CD8-positive, alpha-beta memory T cell (primary cell): ENCODE measurements around the gene ALDH16A1. TPM values are rescaled to one million over a fixed set of nuclear protein-coding genes. Genes with fewer than 3 reads are reported as not detected.

Experiments
- CTCF ChIA-PET: fragments of 350-600 bp; sonication (Branson Sonifier 250); formaldehyde crosslinking; loops from one replicate; lab custom pipeline; 2021; ENCODE audit warnings: antibody characterized with exemption; lab: Charles Lee
- POLR2A ChIA-PET: fragments of 350-600 bp; sonication (Branson Sonifier 250); formaldehyde crosslinking; loops from one replicate; lab custom pipeline; 2021; ENCODE audit warnings: antibody characterized with exemption; lab: Charles Lee
- DNase-seq, 5 donors: peaks; one replicate each; pipeline versions ENCODE4 v3.0.0 to v3.0.0-alpha.2; 2020 to 2022; ENCODE audit warnings: mixed read lengths in 1 of 5
- H3K27ac ChIP-seq: one replicate; pipeline ENCODE4 v1.7.0; 2013; ENCODE audit warnings: low read depth, mild to moderate bottlenecking, low read length, moderate library complexity
- H3K27me3 ChIP-seq: 2 replicates; pipeline ENCODE4 v1.7.0; 2013; ENCODE audit warnings: low read length, mild to moderate bottlenecking; ENCODE audit not compliant: insufficient read depth, poor library complexity, severe bottlenecking
- H3K36me3 ChIP-seq: 2 replicates; pipeline ENCODE4 v1.7.0; 2013; ENCODE audit warnings: mild to moderate bottlenecking, low read length, moderate library complexity; ENCODE audit not compliant: insufficient read depth
- H3K4me1 ChIP-seq: 2 replicates; pipeline ENCODE4 v1.7.0; 2013; ENCODE audit warnings: mild to moderate bottlenecking, low read length, moderate library complexity; ENCODE audit not compliant: insufficient read depth
- H3K4me3 ChIP-seq: 2 replicates; pipeline ENCODE4 v1.7.0; 2013; ENCODE audit warnings: mild to moderate bottlenecking, low read length
- H3K9me3 ChIP-seq: 2 replicates; pipeline ENCODE4 v1.7.0; 2013; ENCODE audit warnings: mild to moderate bottlenecking, low read length
- H3K27ac Mint-ChIP-seq, 8 donors: one replicate each; pipeline ENCODE4 v1.8.0; 2020 to 2021; ENCODE audit warnings: mixed read lengths in 8 of 8, mild to moderate bottlenecking in 6 of 8, inconsistent platforms in 3 of 8, moderate library complexity in 3 of 8
- H3K27me3 Mint-ChIP-seq, 2 donors: one replicate each; pipeline ENCODE4 v1.8.0; 2020 to 2021; ENCODE audit warnings: mixed read lengths in 2 of 2, mild to moderate bottlenecking in 1 of 2, moderate library complexity in 1 of 2
- H3K36me3 Mint-ChIP-seq, 3 donors: one replicate each; pipeline ENCODE4 v1.8.0; 2020 to 2021; ENCODE audit warnings: mixed read lengths in 3 of 3, inconsistent platforms in 1 of 3, mild to moderate bottlenecking in 1 of 3
- H3K4me1 Mint-ChIP-seq, 3 donors: one replicate each; pipeline ENCODE4 v1.8.0; 2020 to 2021; ENCODE audit warnings: mixed read lengths in 3 of 3, inconsistent platforms in 1 of 3, mild to moderate bottlenecking in 1 of 3
- H3K4me3 Mint-ChIP-seq, 7 donors: one replicate each; pipeline ENCODE4 v1.8.0; 2020 to 2021; ENCODE audit warnings: mixed read lengths in 7 of 7, mild to moderate bottlenecking in 6 of 7, moderate library complexity in 4 of 7, inconsistent platforms in 2 of 7
- H3K9me3 Mint-ChIP-seq, 5 donors: one replicate each; pipeline ENCODE4 v1.8.0; 2020 to 2022; ENCODE audit warnings: mixed read lengths in 5 of 5, mild to moderate bottlenecking in 3 of 5, moderate library complexity in 2 of 5, inconsistent platforms in 1 of 5
- polyA plus RNA-seq: library from polyadenylated mRNA; unstranded; fragments of 300-500 nt; fragmentation: Illumina TruSeq; gene quantifications from one replicate; pipeline ENCODE4 v1.2.3, GENCODE V29; 2021
- total RNA-seq, 2 experiments: library from RNA; stranded (reverse); gene quantifications; one replicate each; pipeline ENCODE4 v1.2.3, GENCODE V29; 2021

Gene ALDH16A1
- total and polyA plus RNA-seq, 3 experiments from 2014 or later, result 32.5 to 51.8 (median 46.7) TPM

DNA sequence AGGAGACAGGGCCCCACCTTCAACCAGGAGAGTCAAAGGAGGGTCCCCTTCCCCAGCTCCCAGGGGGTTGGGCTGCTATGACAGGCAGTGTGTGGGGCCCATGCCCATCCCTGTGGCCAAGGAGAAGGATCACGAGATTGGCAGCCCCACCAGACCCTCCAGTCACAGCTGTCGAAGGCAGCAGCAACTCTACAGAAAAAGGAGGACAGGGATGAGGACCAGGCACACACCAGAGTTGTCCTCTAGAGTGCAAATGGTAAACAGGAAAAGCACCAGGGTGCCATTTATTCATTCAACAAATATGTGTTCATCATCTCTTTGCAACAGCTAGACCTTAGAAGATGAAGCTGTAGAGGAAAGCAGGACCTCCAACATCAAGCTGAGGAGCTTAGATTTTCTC, 33.9 kb upstream of the ALDH16A1 start:
- no peak overlapping the region for H3K4me3 ChIP-seq
- H3K4me3 Mint-ChIP-seq, result no peak overlapping the region
- H3K36me3 Mint-ChIP-seq, result no peaks in the 10 kb centered on the region
- H3K27me3 ChIP-seq, result peaks cover 38% of the 10 kb centered on the region
- no peak overlapping the region for H3K27ac Mint-ChIP-seq
- H3K9me3 ChIP-seq, result no peaks in the 10 kb centered on the region
- CTCF ChIA-PET, result interaction anchor here (0.9 to 1.3 kb wide), 2 partner anchors 8 to 194 kb away, joined by 3 read pairs; no protein-coding TSS in a partner anchor
- no peak overlapping the region for H3K27ac ChIP-seq
- DNase-seq, result no peak
- H3K4me1 Mint-ChIP-seq, result peaks cover 23 to 36% (median 36%) of the 10 kb centered on the region in 3 donors
- POLR2A ChIA-PET, result no interaction called here
- H3K4me1 ChIP-seq, result peaks cover 33% of the 10 kb centered on the region
- no peaks in the 10 kb centered on the region for H3K36me3 ChIP-seq
- H3K9me3 Mint-ChIP-seq, result no peaks in the 10 kb centered on the region
- peaks cover 55 to 64% of the 10 kb centered on the region in 2 donors for H3K27me3 Mint-ChIP-seq

DNA sequence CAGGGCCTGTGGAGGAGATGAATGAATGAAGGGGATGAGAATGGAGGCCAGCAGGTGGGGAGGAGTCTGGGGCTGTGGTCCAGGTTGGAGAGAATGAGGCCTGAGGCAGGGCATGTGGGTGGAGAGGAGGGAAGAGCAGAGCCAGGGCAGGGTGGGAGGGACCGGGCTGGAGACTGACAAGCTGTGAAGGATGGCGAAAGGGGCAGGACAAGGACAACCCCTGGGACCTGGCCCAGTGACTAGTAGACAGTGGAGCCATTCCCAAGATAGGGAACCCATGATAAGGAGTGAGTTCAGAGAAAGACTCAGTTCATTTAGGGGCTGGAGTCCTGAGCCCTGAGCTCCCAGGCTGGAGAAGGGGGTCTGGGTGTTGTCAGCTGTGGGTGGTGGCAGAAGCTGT, 32.8 kb upstream of the ALDH16A1 start:
- no peaks in the 10 kb centered on the region for H3K9me3 Mint-ChIP-seq
- no peak for DNase-seq
- peak overlapping the region in 1 of 7 donors; percentile 78 for H3K4me3 Mint-ChIP-seq
- peaks cover 29 to 47% (median 38%) of the 10 kb centered on the region in 3 donors for H3K4me1 Mint-ChIP-seq
- Histone ChIP-seq H3K9me3 (no peaks in the 10 kb centered on the region), H3K27ac (no peak overlapping the region), H3K27me3 (peaks cover 48% of the 10 kb centered on the region), H3K36me3 (no peaks in the 10 kb centered on the region), H3K4me3 (no peak overlapping the region), H3K4me1 (peaks cover 34% of the 10 kb centered on the region)
- ChIA-PET CTCF (interaction anchor here (0.9 to 2.3 kb wide), 2 partner anchors 9 to 28 kb away, joined by 3 to 5 read pairs; no protein-coding TSS in a partner anchor), POLR2A (no interaction called here)
- peaks cover 63 to 72% of the 10 kb centered on the region in 2 donors for H3K27me3 Mint-ChIP-seq
- peak overlapping the region in 1 of 8 donors; percentile 4 for H3K27ac Mint-ChIP-seq
- no peaks in the 10 kb centered on the region for H3K36me3 Mint-ChIP-seq

DNA sequence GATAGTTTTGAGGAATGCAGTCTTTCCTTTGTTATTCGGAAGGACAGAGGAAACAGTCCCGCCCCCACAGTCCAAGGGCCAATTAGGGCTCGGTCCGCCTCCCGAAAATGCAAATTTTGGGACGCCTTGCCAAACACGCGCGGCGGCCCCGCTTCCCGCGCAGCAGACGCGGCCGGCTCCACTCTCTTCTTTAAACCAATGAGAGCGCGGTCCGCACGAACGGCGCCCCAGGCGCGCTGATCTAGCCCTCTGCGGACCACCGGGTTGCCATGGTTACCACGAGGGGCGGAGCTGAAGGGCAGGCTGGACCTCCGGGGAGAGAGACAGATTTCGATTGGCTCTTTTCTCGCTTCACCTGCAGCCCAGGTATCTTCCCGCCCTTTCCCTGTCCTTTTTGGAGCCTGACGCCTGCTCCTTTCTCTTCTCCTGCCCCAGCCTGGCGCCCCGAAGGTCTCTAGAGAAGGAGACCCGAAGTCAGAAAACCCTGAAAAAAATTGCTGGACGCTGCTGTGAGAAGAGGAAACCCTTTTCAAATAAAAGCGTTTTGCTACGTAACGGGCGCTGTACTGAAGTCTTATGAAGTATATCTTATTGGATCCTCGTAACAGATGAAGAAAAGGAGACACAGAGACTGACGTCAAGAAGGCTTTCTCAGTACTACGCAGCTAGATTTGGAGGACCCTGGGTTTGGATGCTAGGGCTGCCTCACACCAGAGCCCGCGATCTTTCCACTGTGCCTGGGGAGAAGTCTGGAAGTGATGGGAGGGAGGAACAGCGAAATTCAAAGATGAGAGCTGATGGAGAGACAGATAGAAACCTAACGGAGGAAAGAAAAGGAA, 31.8 kb upstream of the ALDH16A1 start:
- Histone ChIP-seq H3K9me3 (no peaks in the 10 kb centered on the region), H3K36me3 (no peaks in the 10 kb centered on the region), H3K4me3 (no peak overlapping the region), H3K27ac (no peak overlapping the region), H3K4me1 (peaks cover 40% of the 10 kb centered on the region), H3K27me3 (peaks cover 59% of the 10 kb centered on the region)
- peaks cover 37 to 57% (median 45%) of the 10 kb centered on the region in 3 donors for H3K4me1 Mint-ChIP-seq
- ChIA-PET POLR2A (no interaction called here), CTCF (interaction anchor here (0.9 to 2.3 kb wide), 2 partner anchors 29 to 49 kb away, joined by 3 to 5 read pairs; no protein-coding TSS in a partner anchor)
- peak overlapping the region in 6 of 8 donors; percentile 7 to 85 (median 30) for H3K27ac Mint-ChIP-seq
- no peaks in the 10 kb centered on the region for H3K9me3 Mint-ChIP-seq
- H3K36me3 Mint-ChIP-seq, result no peaks in the 10 kb centered on the region
- H3K27me3 Mint-ChIP-seq, result peaks cover 71 to 82% of the 10 kb centered on the region in 2 donors
- peak in 2 of 5 donors; percentile 17 to 32 for DNase-seq
- H3K4me3 Mint-ChIP-seq, result peak overlapping the region; percentile 10 to 61 (median 46)

DNA sequence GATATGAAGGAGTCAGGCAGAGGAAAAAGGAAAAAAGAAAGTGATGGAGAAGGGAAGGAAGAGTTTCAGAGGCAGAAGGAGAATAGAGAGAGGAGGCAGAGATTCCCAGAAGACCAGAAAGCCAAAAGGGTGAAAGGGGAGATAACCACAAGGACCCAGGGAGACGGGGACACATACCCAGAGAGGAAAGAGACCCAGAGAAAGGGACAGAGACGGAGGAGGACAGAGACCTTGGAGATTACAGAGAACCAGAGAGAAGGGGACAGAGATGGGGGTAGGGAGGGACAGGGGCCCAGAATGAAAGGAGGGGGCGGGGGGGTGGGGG, 31.2 kb upstream of the ALDH16A1 start:
- peak overlapping the region; percentile 9 to 61 (median 37) for H3K4me3 Mint-ChIP-seq
- peaks cover 65% of the 10 kb centered on the region for H3K27me3 ChIP-seq

GRCh38 chr19:49422407-49423070, 30.5 kb upstream of the ALDH16A1 start:
- H3K27me3 Mint-ChIP-seq, result peaks cover 79 to 88% of the 10 kb centered on the region in 2 donors
- POLR2A ChIA-PET, result no interaction called here
- CTCF ChIA-PET, result interaction anchor here (0.9 kb wide), 1 partner anchor 48 kb away, joined by 3 read pairs; no protein-coding TSS in a partner anchor
- H3K4me1 Mint-ChIP-seq, result peaks cover 47 to 69% (median 52%) of the 10 kb centered on the region in 3 donors
- Histone ChIP-seq H3K27ac (no peak overlapping the region), H3K4me1 (peaks cover 42% of the 10 kb centered on the region), H3K27me3 (peaks cover 70% of the 10 kb centered on the region), H3K9me3 (no peaks in the 10 kb centered on the region), H3K36me3 (no peaks in the 10 kb centered on the region), H3K4me3 (peak overlapping the region; percentile 53)
- no peaks in the 10 kb centered on the region for H3K9me3 Mint-ChIP-seq
- peak overlapping the region in 3 of 8 donors; percentile 52 to 83 (median 80) for H3K27ac Mint-ChIP-seq
- peak; percentile 27 to 63 (median 41) for DNase-seq
- H3K4me3 Mint-ChIP-seq, result peak overlapping the region; percentile 19 to 86 (median 75)
- H3K36me3 Mint-ChIP-seq, result no peaks in the 10 kb centered on the region

More for the DNA sequence above, 31.2 kb upstream of the ALDH16A1 start:
- H3K9me3 ChIP-seq, result no peaks in the 10 kb centered on the region
- H3K9me3 Mint-ChIP-seq, result no peaks in the 10 kb centered on the region
- ChIA-PET CTCF (interaction anchor here (0.9 to 2.3 kb wide), 2 partner anchors 30 to 48 kb away, joined by 3 to 5 read pairs; no protein-coding TSS in a partner anchor), POLR2A (no interaction called here)
- no peak for DNase-seq
- H3K36me3 ChIP-seq, result no peaks in the 10 kb centered on the region
- peak overlapping the region in 4 of 8 donors; percentile 7 to 66 (median 30) for H3K27ac Mint-ChIP-seq
- H3K4me1 Mint-ChIP-seq, result peaks cover 43 to 63% (median 50%) of the 10 kb centered on the region in 3 donors
- H3K27me3 Mint-ChIP-seq, result peaks cover 77 to 88% of the 10 kb centered on the region in 2 donors
- peaks cover 42% of the 10 kb centered on the region for H3K4me1 ChIP-seq
- no peaks in the 10 kb centered on the region for H3K36me3 Mint-ChIP-seq
- H3K4me3 ChIP-seq, result no peak overlapping the region
- no peak overlapping the region for H3K27ac ChIP-seq

DNA sequence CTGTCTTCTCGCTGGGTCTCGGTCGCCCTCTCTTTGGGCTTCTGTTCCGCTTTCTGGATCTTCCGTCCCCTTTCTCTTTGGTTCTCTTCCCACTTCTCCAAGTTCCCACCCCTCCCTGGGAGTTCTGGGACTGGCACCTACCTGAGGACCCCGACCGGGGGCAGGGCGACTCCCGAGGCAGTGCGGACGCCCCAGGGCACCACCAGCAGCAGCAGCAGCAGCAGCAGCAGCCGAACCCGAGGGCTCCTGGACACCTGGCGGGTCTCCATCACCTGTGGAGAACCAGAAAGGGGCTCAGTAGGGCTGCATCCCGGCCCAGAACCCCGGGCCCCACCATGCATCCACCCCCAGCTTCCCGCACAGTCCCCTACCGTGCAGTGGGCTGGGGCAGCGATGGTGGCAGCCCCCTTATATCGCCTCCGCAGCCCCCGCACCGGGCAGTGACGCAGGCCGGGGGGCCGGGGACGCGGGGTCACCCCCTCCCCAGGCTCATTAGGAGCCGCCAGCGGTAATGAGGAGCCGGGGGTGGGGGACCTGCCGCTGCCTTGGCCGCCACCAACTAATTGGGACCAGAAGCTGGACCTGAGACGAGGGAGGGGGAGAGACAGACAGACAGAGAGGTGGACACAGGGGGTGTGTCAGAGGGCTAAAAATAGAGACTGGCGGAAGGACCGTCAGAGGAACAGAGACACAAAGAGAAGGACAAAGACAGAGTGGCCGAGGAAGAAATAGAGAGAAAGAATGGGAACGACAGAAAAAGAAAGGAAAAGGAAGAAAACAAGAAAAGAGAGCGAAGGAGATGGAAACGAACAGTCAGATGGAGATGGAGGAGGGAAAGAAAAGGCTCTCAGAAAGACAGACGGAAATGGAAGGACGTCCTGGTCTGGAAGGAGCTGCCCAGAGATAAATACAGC, 29.7 kb upstream of the ALDH16A1 start, which contains the start of gene PTH2:
Gene PTH2 (minus strand): TSS at position 371 of the 914 bp plus-strand sequence. CDS start 102 bp downstream, at position 269.
- no peak within 1 kb of the TSS for H3K27ac ChIP-seq
- ChIA-PET POLR2A (no interaction called here), CTCF (no interaction called here)
- peak within 1 kb of the TSS; percentile 70 to 87 (median 78) for H3K4me3 Mint-ChIP-seq
- DNase-seq, result no peak
- peaks cover 50% of the 10 kb centered on the region for H3K4me1 ChIP-seq
- H3K36me3 ChIP-seq, result no peaks in the 10 kb centered on the region
- H3K27ac Mint-ChIP-seq, result peak within 1 kb of the TSS in 4 of 8 donors; percentile 2 to 83 (median 66)
- H3K9me3 ChIP-seq, result no peaks in the 10 kb centered on the region
- peaks cover 76% of the 10 kb centered on the region for H3K27me3 ChIP-seq
- peak within 1 kb of the TSS; percentile 53 for H3K4me3 ChIP-seq
- peaks cover 82 to 88% of the 10 kb centered on the region in 2 donors for H3K27me3 Mint-ChIP-seq
- no peaks in the 10 kb centered on the region for H3K36me3 Mint-ChIP-seq
- no peaks in the 10 kb centered on the region for H3K9me3 Mint-ChIP-seq
- H3K4me1 Mint-ChIP-seq, result peaks cover 52 to 76% (median 58%) of the 10 kb centered on the region in 3 donors

DNA sequence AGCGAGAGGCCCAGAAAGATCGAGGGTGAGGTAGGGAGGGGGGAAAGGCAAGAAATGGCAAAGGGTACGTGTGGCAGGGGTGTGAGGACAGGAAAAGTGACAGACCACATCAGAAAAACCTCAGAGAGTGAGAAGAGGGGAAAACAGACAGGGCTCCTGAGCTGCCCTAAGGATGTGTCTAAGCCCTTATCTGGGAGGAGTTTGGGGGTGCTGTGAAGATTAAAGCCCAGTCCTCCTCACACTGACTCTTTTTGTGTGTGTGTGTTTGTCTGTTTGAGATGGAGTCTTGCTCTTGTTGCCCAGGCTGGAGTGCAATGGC, 29.1 kb upstream of the ALDH16A1 start:
- CTCF ChIA-PET, result interaction anchor here (1.8 kb wide), 1 partner anchor 18 kb away, joined by 4 read pairs; no protein-coding TSS in a partner anchor
- POLR2A ChIA-PET, result no interaction called here
- H3K9me3 Mint-ChIP-seq, result no peaks in the 10 kb centered on the region
- Histone ChIP-seq H3K36me3 (no peaks in the 10 kb centered on the region), H3K4me3 (no peak overlapping the region), H3K4me1 (peaks cover 54% of the 10 kb centered on the region), H3K27me3 (peaks cover 82% of the 10 kb centered on the region), H3K9me3 (no peaks in the 10 kb centered on the region), H3K27ac (no peak overlapping the region)
- no peaks in the 10 kb centered on the region for H3K36me3 Mint-ChIP-seq
- peak overlapping the region in 3 of 8 donors; percentile 2 to 69 (median 51) for H3K27ac Mint-ChIP-seq
- H3K27me3 Mint-ChIP-seq, result peaks cover 84 to 90% of the 10 kb centered on the region in 2 donors
- peak overlapping the region; percentile 70 to 87 (median 76) for H3K4me3 Mint-ChIP-seq
- DNase-seq, result peak in 3 of 5 donors; percentile 21 to 56 (median 44)
- H3K4me1 Mint-ChIP-seq, result peaks cover 55 to 81% (median 58%) of the 10 kb centered on the region in 3 donors
